HL-60 (cell line): ENCODE measurements around the gene IPPK.

Experiments
- CTCF ChIP-seq: IDR thresholded peaks from one replicate; pipeline ENCODE4 v1.5.1; 2011; ENCODE audit warnings: low read length, control low read depth, inconsistent platforms; ENCODE audit not compliant: insufficient read depth
- GABPA ChIP-seq: IDR thresholded peaks from 2 replicates; pipeline ENCODE4 v1.6.1; 2012; ENCODE audit warnings: low read depth
- POLR2AphosphoS5 ChIP-seq: IDR thresholded peaks from 2 replicates; pipeline ENCODE4 v1.6.1; 2012; ENCODE audit warnings: low read depth
- REST ChIP-seq: IDR thresholded peaks from 2 replicates; pipeline ENCODE4 v1.6.1; 2012; ENCODE audit warnings: low read depth; ENCODE audit not compliant: insufficient replicate concordance
- SPI1 ChIP-seq: IDR thresholded peaks from 2 replicates; pipeline ENCODE4 v1.6.1; 2012; ENCODE audit warnings: low read depth, mild to moderate bottlenecking, borderline replicate concordance

GRCh38 chr9:92608241-92608908, 61.6 kb downstream of the IPPK start:
- TF ChIP-seq GABPA (no peak), CTCF (no peak), REST (no peak), POLR2AphosphoS5 (no peak), SPI1 (no peak)
